ENCODE data around the gene MIAT.

Gene MIAT

DNA sequence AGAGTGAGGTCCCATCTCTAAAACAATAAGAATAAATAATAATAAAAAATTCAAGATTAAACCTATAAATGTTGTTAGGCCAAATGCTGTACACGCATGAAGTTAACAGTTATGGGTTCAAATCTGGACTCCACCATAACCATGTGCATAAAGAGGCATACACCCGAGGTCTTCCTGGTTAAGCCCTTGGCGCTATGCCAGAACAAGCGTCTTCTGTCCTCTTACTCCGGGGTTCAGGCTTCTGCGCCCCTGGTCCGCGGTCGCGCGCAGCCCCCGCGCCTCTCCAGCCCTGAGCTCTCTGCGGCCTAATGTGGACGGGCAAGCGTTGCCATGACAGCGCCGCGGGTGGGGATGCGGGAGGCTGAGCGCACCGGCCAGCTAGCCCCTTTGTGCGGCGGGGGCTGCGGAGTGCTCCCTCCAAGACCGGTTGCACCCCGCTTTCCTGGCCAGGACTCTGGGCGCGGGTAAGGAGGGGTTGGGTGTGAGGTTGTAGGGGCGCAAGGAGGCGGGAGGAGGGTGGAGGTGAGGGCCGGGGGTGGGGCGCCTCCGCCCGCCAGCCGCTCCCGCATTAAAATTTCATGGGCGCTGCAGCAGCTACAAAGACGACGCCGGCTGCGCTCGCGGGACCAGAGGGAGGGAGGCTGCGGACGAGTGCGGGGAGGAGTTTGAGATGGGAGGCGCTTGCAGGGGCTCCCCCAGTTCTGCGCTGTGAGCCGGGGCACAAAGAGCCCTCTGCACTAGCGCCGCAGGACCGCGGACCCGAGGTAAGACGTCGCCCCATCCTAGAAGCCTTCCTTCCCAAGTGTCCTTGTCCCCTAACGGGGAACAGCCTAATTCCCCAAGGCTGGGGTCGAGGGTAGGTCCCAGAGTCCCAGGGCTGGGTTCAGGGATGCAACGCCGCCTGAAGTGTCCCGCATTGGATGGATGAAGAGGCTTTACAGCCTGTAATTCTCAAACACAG, at the start of gene MIAT:
Gene MIAT, plus strand, starts transcription at position 698 of the 961 bp plus-strand sequence.
- peaks cover 15% of the 10 kb centered on the region for H3K4me1 ChIP-seq (ENCODE audit: low read length)
- H2AFZ ChIP-seq (ENCODE audit: low read length): peak within 1 kb of the TSS; percentile 89
- peak within 1 kb of the TSS; percentile 99 for H3K4me3 ChIP-seq (ENCODE audit: low read length)
- TF ChIP-seq, protein P1, sequence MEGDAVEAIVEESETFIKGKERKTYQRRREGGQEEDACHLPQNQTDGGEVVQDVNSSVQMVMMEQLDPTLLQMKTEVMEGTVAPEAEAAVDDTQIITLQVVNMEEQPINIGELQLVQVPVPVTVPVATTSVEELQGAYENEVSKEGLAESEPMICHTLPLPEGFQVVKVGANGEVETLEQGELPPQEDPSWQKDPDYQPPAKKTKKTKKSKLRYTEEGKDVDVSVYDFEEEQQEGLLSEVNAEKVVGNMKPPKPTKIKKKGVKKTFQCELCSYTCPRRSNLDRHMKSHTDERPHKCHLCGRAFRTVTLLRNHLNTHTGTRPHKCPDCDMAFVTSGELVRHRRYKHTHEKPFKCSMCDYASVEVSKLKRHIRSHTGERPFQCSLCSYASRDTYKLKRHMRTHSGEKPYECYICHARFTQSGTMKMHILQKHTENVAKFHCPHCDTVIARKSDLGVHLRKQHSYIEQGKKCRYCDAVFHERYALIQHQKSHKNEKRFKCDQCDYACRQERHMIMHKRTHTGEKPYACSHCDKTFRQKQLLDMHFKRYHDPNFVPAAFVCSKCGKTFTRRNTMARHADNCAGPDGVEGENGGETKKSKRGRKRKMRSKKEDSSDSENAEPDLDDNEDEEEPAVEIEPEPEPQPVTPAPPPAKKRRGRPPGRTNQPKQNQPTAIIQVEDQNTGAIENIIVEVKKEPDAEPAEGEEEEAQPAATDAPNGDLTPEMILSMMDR (IDR thresholded peaks at IDR 0.05; ENCODE audit: low read length): no peak
- TF ChIP-seq EZH2 (optimal IDR thresholded peaks at IDR 0.05; ENCODE audit: low read depth, low read length): no peak
- no peak for TF ChIP-seq EZH2phosphoT487 (IDR thresholded peaks at IDR 0.05; ENCODE audit: low read length)
- no peaks in the 10 kb centered on the region for H3K9me3 ChIP-seq (replicated peaks; ENCODE audit: insufficient read depth, low read length)
- H3K4me2 ChIP-seq (ENCODE audit: low read depth, low read length): peak within 1 kb of the TSS; percentile 99
- H3K9me2 ChIP-seq (replicated peaks; ENCODE audit: insufficient read depth, low read length): no peaks in the 10 kb centered on the region
- H3K9ac ChIP-seq (ENCODE audit: low read length): peak within 1 kb of the TSS; percentile 72
- peaks cover 28% of the 10 kb centered on the region for H3K79me2 ChIP-seq (ENCODE audit: low read length)
- H3K36me3 ChIP-seq (replicated peaks; ENCODE audit: insufficient read depth, low read length): no peaks in the 10 kb centered on the region
- H4K20me1 ChIP-seq (ENCODE audit: insufficient read depth, low read length): no peaks in the 10 kb centered on the region
- peak within 1 kb of the TSS; percentile 68; the same call in 1 of the 2 replicates for H3K27ac ChIP-seq (ENCODE audit: low read length)
- DNase-seq: peak; percentile 79
- no peaks in the 10 kb centered on the region for H3K27me3 ChIP-seq (replicated peaks; ENCODE audit: insufficient read depth, low read length)
- peaks cover 18% of the 10 kb centered on the region for H3F3A ChIP-seq (ENCODE audit: insufficient read depth, low read length)

- Histone ChIP-seq H3F3A (ENCODE audit: insufficient read depth, low read length) (peaks cover 17% of the 10 kb centered on the region), H3K27me3 (replicated peaks; ENCODE audit: insufficient read depth, low read length) (no peaks in the 10 kb centered on the region), H3K4me1 (ENCODE audit: low read length) (peaks cover 38% of the 10 kb centered on the region), H3K27ac (ENCODE audit: low read length) (no peak overlapping the region), H3K79me2 (ENCODE audit: low read length) (0 out of 2 replicates have a peak, but pooled peaks cover 12% of the 10 kb centered on the region), H3K4me2 (ENCODE audit: low read depth, low read length) (no peak overlapping the region), H3K4me3 (ENCODE audit: low read length) (no peak overlapping the region), H3K9ac (ENCODE audit: low read length) (no peak overlapping the region), H2AFZ (ENCODE audit: low read length) (no peak overlapping the region), H3K9me2 (replicated peaks; ENCODE audit: insufficient read depth, low read length) (no peaks in the 10 kb centered on the region), H3K36me3 (replicated peaks; ENCODE audit: insufficient read depth, low read length) (no peaks in the 10 kb centered on the region), H3K9me3 (replicated peaks; ENCODE audit: insufficient read depth, low read length) (no peaks in the 10 kb centered on the region), H4K20me1 (ENCODE audit: insufficient read depth, low read length) (no peaks in the 10 kb centered on the region)
- TF ChIP-seq EZH2phosphoT487 (IDR thresholded peaks at IDR 0.05; ENCODE audit: low read length): no peak
- TF ChIP-seq, protein P1 (IDR thresholded peaks at IDR 0.05; ENCODE audit: low read length): no peak
- TF ChIP-seq EZH2 (optimal IDR thresholded peaks at IDR 0.05; ENCODE audit: low read depth, low read length): no peak
- no peak for DNase-seq
Observed at GRCh38 chr22:26608129-26608528, 49.3 kb upstream of the MIAT start.

GRCh38 chr22:26609287-26609686, 48.1 kb upstream of the MIAT start:
- peak overlapping the region; percentile 96; the same call in 1 of the 2 replicates for H3K27ac ChIP-seq (ENCODE audit: low read length)
- 0 out of 2 replicates have a peak, but pooled peaks cover 12% of the 10 kb centered on the region for H3K79me2 ChIP-seq (ENCODE audit: low read length)

More at GRCh38 chr22:26609287-26609686, 48.1 kb upstream of the MIAT start:
- Histone ChIP-seq H3K4me2 (ENCODE audit: low read depth, low read length) (peak overlapping the region; percentile 73), H3F3A (ENCODE audit: insufficient read depth, low read length) (peaks cover 17% of the 10 kb centered on the region), H3K9ac (ENCODE audit: low read length) (no peak overlapping the region), H3K9me2 (replicated peaks; ENCODE audit: insufficient read depth, low read length) (no peaks in the 10 kb centered on the region), H3K36me3 (replicated peaks; ENCODE audit: insufficient read depth, low read length) (no peaks in the 10 kb centered on the region), H3K27me3 (replicated peaks; ENCODE audit: insufficient read depth, low read length) (no peaks in the 10 kb centered on the region), H3K4me1 (ENCODE audit: low read length) (peaks cover 40% of the 10 kb centered on the region), H4K20me1 (ENCODE audit: insufficient read depth, low read length) (no peaks in the 10 kb centered on the region), H3K4me3 (ENCODE audit: low read length) (no peak overlapping the region), H2AFZ (ENCODE audit: low read length) (no peak overlapping the region), H3K9me3 (replicated peaks; ENCODE audit: insufficient read depth, low read length) (no peaks in the 10 kb centered on the region)
- no peak for DNase-seq
- TF ChIP-seq, protein P1 (IDR thresholded peaks at IDR 0.05; ENCODE audit: low read length): no peak
- TF ChIP-seq EZH2 (optimal IDR thresholded peaks at IDR 0.05; ENCODE audit: low read depth, low read length) (no peak), EZH2phosphoT487 (IDR thresholded peaks at IDR 0.05; ENCODE audit: low read length) (no peak)
